HG02571 (cell line): ENCODE data around the gene GNB2.

Experiments
- ATAC-seq: cut with Tn5 transposase; IDR thresholded peaks from one replicate; pipeline ENCODE4 v1.9.1; 2021; ENCODE audit warnings: mild to moderate bottlenecking, moderate library complexity; ENCODE audit not compliant: unreplicated experiment

GNB2 gene

GRCh38 chr7:100673302-100673941, at the start of gene GNB2:
Gene GNB2, plus strand, starts transcription at chr7:100673740. Its CDS starts 2,526 bp downstream, at chr7:100676266.
- ATAC-seq = peak; percentile 52

DNA sequence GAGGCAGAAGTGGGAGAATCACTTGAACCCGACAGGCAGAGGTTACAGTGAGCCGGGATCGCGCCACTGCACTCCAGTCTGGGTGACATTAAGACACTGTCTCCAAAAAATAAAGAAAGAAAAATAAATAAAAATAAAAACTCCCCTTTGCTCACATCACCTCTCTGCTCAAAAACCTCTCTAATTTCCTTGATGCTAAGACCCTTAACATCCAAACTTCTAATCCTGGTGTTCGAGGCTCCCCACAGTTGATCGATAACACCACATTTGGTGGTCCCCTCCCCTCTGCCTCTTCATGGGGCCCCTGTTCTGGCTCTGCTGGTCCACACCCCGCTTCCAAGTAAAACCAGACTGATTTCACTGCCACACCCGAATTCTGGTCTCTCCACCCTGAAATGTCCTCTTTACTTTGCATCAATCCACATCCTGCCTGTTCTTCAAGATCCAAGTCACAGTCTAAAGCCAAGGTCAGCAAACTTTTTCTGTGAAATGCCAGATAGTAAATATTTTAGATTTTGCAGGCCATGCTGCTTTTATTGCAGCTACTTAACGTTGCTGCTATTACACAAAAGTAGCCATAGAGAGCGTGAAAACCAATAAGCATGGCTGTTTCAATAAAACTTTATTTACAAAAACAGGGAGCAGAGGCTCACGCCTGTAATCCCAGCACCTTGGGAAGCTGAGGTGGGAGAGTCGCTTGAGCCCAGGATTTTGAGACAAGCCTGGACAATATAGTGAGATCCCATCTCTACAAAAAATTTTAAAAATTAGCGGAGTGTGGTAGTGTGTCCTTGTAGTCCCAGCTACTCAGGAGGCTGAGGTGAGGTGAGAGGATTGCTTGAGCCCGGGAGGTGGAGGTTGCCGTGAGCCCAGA, 49.4 kb upstream of the GNB2 start:
- ATAC-seq = no peak

DNA sequence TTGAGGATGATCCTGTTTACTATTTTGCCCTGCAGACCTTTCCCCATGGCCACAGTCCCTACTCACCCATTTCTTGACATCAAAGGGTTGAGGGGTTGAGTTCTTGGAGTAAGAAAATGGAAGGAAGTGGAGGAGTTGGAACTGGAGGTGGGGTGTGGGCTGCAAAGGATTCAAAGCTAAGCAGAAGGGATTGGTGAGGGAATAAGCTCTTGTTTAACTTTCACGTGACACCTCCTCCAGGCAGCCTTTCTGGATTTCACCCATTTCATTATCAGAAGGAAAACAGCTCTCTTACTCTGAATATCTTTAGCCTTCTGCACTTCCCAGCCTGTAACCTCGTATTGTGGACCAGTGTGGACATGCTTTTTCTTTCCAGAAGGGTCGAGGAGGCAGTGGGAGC, 47.5 kb upstream of the GNB2 start:
- no peak for ATAC-seq

- ATAC-seq = peak; percentile 67
Observed at GRCh38 chr7:100626530-100627237, 46.9 kb upstream of the GNB2 start.

- no peak for ATAC-seq
Observed at GRCh38 chr7:100627238-100627549, 46.3 kb upstream of the GNB2 start.

DNA sequence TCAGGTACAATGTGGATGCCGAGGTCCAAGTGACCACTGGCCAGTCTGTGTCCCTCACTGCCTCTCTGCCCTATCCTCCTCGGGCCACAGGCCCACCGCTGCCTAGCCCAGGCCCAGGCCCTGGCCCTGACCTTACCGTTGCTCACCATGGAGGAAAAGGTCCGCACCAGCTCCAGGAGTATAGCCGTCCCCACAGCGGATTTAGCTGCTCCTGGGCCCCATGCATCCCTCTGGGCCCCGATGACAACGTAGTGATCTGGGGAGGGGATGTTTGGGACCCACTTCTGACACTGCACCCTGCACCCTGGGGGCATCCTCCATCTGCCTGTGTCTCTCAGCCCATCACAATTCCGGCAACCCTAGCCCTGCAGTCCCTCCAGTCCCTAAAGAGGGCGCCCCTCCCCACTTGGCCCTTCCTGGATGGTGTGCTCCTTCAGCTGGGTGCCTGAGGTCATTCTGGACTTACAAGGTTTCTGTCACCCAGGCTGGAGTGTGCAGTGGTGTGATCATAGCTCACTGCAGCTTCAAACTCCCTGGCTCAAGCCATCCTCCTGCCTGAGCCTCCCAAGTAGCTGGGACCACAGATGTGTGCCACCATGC, 44.3 kb upstream of the GNB2 start:
- no peak for ATAC-seq

DNA sequence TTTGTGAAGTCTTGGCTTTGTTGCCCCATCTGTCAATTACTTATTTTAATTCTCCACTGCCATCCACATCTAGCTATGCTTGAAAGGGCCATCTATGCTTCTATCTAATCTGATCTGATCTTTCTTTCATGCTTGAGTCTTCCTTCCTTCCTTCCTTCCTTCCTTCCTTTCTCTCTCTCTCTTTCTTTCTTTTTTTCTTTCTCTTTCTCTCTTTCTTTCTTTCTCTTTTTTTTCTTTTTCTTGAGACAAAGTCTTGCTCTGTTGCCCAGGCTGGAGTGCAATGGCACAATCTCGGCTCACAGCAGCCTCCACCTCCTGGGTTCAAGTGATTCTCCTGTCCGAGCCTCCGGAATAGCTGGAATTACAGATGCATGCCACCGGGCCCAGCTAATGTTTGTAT, 43.5 kb upstream of the GNB2 start:
- no peak for ATAC-seq

GRCh38 chr7:100632951-100633717, 40.4 kb upstream of the GNB2 start:
- ATAC-seq = no peak

- no peak for ATAC-seq
Observed at GRCh38 chr7:100639995-100640516, 33.5 kb upstream of the GNB2 start.

GRCh38 chr7:100640517-100641440, 32.8 kb upstream of the GNB2 start:
- ATAC-seq = no peak

DNA sequence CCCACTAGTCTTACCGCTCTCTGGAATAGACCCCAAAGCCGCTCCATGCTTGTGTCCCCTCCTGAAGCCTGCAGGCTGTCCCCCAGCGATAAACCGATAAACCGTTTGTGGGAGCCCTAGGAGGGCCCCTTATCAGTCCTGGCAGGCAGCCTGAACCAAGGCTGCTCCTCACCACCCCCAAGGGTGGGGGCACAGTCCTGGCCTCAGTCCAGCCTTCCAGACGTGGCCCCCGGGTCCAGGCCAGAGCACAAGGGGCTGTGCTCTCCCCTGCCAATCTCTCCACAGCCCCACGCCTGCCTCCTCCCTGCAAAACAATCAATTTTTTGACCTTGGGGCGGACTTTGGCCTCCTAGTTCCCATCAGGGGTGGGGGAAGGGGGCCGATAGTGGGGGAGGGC, 32.1 kb upstream of the GNB2 start, which contains the start of gene TFR2:
Gene TFR2 (minus strand): TSS at position 90 of the 397 bp plus-strand sequence. CDS start 43 bp downstream, at position 47.
- no peak for ATAC-seq

GRCh38 chr7:100641860-100642533, 31.5 kb upstream of the GNB2 start:
- ATAC-seq = no peak

DNA sequence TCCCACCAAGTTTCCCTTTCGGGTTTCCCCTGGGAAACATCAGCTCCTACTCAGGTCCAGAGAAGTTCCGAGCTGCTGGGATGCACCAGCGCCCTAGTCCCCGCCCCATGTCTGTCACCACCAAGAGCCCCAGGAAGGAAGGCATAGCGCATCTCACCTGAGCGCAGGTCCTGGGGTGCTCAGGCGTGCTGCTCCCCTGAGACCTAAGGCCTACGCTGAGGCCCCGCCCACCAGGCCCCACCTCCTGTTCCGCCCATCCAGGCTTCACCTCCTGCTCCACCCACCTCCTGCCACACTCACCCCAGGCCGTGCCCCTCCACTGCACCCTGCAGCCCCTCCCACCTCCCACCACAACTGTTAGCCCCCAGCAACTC, 31.0 kb upstream of the GNB2 start:
- ATAC-seq = no peak

- ATAC-seq = no peak
Observed at GRCh38 chr7:100649826-100650565, 23.5 kb upstream of the GNB2 start.

GRCh38 chr7:100654908-100655831, 18.4 kb upstream of the GNB2 start:
- ATAC-seq = no peak

DNA sequence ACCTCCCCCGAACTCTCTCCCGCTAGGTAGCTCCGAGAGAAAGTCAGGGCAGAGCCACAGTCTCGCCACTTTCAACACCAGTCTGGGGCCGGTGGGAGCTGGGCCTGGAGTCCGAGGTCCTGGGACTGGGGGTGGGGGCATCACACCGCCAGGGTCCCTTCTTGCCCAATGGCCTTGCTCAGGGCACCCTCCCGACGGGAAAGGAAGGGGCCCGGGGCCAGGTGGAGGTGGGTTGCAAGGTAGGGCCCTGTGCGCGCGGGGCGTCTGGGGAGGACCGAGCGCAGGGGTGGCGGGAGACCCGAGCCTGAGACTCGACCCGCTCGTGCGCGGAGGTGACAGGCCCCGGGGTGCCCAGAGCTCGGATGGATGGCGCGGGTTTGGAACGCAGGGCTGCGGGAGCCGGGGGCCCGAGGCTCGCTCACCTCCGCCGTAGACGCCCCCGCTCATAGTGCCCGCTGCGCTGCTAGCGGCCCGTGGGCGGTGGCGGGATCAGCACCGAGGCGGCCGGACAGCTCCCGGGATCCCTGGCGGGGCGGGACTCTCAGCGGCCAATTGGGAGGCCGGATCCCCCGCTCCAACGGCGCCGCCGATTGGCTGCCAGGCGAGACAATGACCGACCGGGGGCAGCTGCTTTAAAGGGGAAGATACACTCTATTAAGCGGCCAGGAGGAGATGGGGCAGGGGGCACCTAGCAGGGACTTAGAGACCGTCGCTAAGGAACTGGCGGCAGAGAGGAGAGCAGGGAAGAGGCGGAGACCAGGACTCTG, 17.4 kb upstream of the GNB2 start, which contains the start of gene ACTL6B:
Gene ACTL6B (minus strand): TSS at position 541 of the 767 bp plus-strand sequence. CDS start 94 bp downstream, at position 447.
- no peak for ATAC-seq
